Caco-2 (cell line): Measurements from ENCODE around the gene VDR. TPM values are rescaled to one million over a fixed set of nuclear protein-coding genes. Genes with fewer than 3 reads are reported as not detected.

Experiments used
- BruUV-seq: library from RNA; stranded (reverse); fragments of 400-500 nt; replicated peaks from 2 replicates; lab custom pipeline; 2021; lab: Mats Ljungman, UMichigan
- CTCF ChIA-PET: fragments of 300-600 bp; sonication (Branson Sonifier 250); formaldehyde crosslinking; loops from one replicate; lab custom pipeline; 2022; ENCODE audit warnings: antibody characterized with exemption; lab: Charles Lee
- POLR2A ChIA-PET: fragments of 300-600 bp; sonication (Branson Sonifier 250); formaldehyde crosslinking; loops from one replicate; lab custom pipeline; 2022; ENCODE audit warnings: antibody characterized with exemption; lab: Charles Lee
- DNase-seq, 2 experiments: peaks; one replicate each; pipeline versions ENCODE4 v3.0.0 to v3.0.0-alpha.2; 2020 to 2022
- H3K27me3 ChIP-seq: replicated peaks from 2 replicates; pipeline ENCODE4 v1.6.0; 2011; ENCODE audit warnings: low read length; ENCODE audit not compliant: control insufficient read depth, insufficient read depth
- H3K36me3 ChIP-seq: 2 replicates; pipeline ENCODE4 v1.5.1; 2011; ENCODE audit warnings: low read length; ENCODE audit not compliant: control insufficient read depth, insufficient read depth
- H3K4me1 ChIP-seq: fragments of 250-450 bp; sonication (Bioruptor Pico); 2 replicates; pipeline ENCODE4 v1.5.1; 2020; ENCODE audit warnings: mild to moderate bottlenecking
- H3K4me3 ChIP-seq: 2 replicates; pipeline ENCODE4 v1.5.1; 2011; ENCODE audit warnings: low read depth, mild to moderate bottlenecking, control low read depth, low read length
- H3K9me3 ChIP-seq: fragments of 250-450 bp; sonication (Bioruptor Pico); 2 replicates; pipeline ENCODE4 v1.5.1; 2020; ENCODE audit warnings: mild to moderate bottlenecking, moderate library complexity
- H3K27ac Mint-ChIP-seq: one replicate; pipeline ENCODE4 v1.8.0; 2022; ENCODE audit warnings: mixed read lengths; ENCODE audit not compliant: unreplicated experiment
- H3K27me3 Mint-ChIP-seq: one replicate; pipeline ENCODE4 v1.8.0; 2022; ENCODE audit warnings: mixed read lengths; ENCODE audit not compliant: insufficient read depth, unreplicated experiment
- H3K36me3 Mint-ChIP-seq: one replicate; pipeline ENCODE4 v1.8.0; 2022; ENCODE audit warnings: mild to moderate bottlenecking, mixed read lengths; ENCODE audit not compliant: insufficient read depth, unreplicated experiment
- H3K4me1 Mint-ChIP-seq: one replicate; pipeline ENCODE4 v1.8.0; 2022; ENCODE audit warnings: low read depth, mixed read lengths; ENCODE audit not compliant: unreplicated experiment
- H3K4me3 Mint-ChIP-seq: one replicate; pipeline ENCODE4 v1.8.0; 2022; ENCODE audit warnings: mild to moderate bottlenecking, moderate library complexity, mixed read lengths; ENCODE audit not compliant: unreplicated experiment
- H3K9me3 Mint-ChIP-seq: one replicate; pipeline ENCODE4 v1.8.0; 2022; ENCODE audit warnings: mixed read lengths; ENCODE audit not compliant: unreplicated experiment
- CTCF ChIP-seq, 2 experiments: fragments of 200-600 bp in 1 of 2; IDR thresholded peaks; 1 replicate in 1 of 2; 2 replicates in 1 of 2; pipeline versions ENCODE4 v1.5.1 to v1.8.0; 2011 to 2022; ENCODE audit warnings: antibody characterized with exemption in 1 of 2, control low read depth in 1 of 2, inconsistent platforms in 1 of 2, low read depth in 1 of 2, low read length in 1 of 2, mild to moderate bottlenecking in 1 of 2, moderate library complexity in 1 of 2; ENCODE audit not compliant: insufficient read depth in 1 of 2, severe bottlenecking in 1 of 2, unreplicated experiment in 1 of 2
- intact Hi-C: fragments of 100-400 bp; cut with micrococcal nuclease; formaldehyde crosslinking; loops from one replicate; pipeline ENCODE4 v1.10.0; 2022; ENCODE audit not compliant: unreplicated experiment
- total RNA-seq: library from RNA; stranded (reverse); gene quantifications from 2 replicates; pipeline ENCODE4 v1.2.3, GENCODE V29; 2022

Gene VDR
- total RNA-seq, 1 experiment from 2014 or later: 15.4 TPM

- Mint-ChIP-seq H3K36me3 (peaks cover 21% of the 10 kb centered on the region), H3K4me1 (peaks cover 34% of the 10 kb centered on the region), H3K9me3 (no peaks in the 10 kb centered on the region), H3K27ac (peak overlapping the region; percentile 27), H3K27me3 (no peaks in the 10 kb centered on the region), H3K4me3 (no peak overlapping the region)
- H3K4me1 ChIP-seq: peaks cover 27% of the 10 kb centered on the region
- intact Hi-C loops: no loop called here
- ChIA-PET CTCF (interaction anchor here (1.6 kb wide), 1 partner anchor 62 kb away, joined by 11 read pairs; the partner anchor contains the start of gene TMEM106C), POLR2A (no interaction called here)
- H3K9me3 ChIP-seq: no peaks in the 10 kb centered on the region
- BruUV-seq: no TSS peak
- 0 out of 2 replicates have a peak, but pooled peaks cover 1% of the 10 kb centered on the region for H3K36me3 ChIP-seq
- no peak for DNase-seq
- H3K4me3 ChIP-seq: no peak overlapping the region
- no peak for TF ChIP-seq CTCF (IDR thresholded peaks at IDR 0.05; ENCODE audit: insufficient read depth in 1 of 2, low read depth in 1 of 2, low read length in 1 of 2, severe bottlenecking in 1 of 2, unreplicated experiment in 1 of 2)
- H3K27me3 ChIP-seq: no peaks in the 10 kb centered on the region; the same call in 1 of the 2 replicates
Observed at GRCh38 chr12:47901718-47902093, 3.1 kb downstream of the VDR start.

- no peak for DNase-seq
- Mint-ChIP-seq H3K27me3 (no peaks in the 10 kb centered on the region), H3K9me3 (no peaks in the 10 kb centered on the region), H3K27ac (peak overlapping the region; percentile 27), H3K36me3 (peaks cover 19% of the 10 kb centered on the region), H3K4me3 (no peak overlapping the region), H3K4me1 (peaks cover 31% of the 10 kb centered on the region)
- Histone ChIP-seq H3K4me1 (peaks cover 22% of the 10 kb centered on the region), H3K36me3 (0 out of 2 replicates have a peak, but pooled peaks cover 1% of the 10 kb centered on the region), H3K4me3 (no peak overlapping the region), H3K9me3 (no peaks in the 10 kb centered on the region), H3K27me3 (no peaks in the 10 kb centered on the region; the same call in 1 of the 2 replicates)
- intact Hi-C loops: no loop called here
- ChIA-PET CTCF (interaction anchor here (0.6 to 3.2 kb wide), 10 partner anchors 11 to 256 kb away, joined by 3 to 59 read pairs (median 3); partner anchors contain the start of genes ASB8 and TMEM106C), POLR2A (interaction anchor here (0.6 kb wide), 1 partner anchor 62 kb away, joined by 4 read pairs; the partner anchor contains the start of gene TMEM106C)
- TF ChIP-seq CTCF (IDR thresholded peaks at IDR 0.05; ENCODE audit: insufficient read depth in 1 of 2, low read depth in 1 of 2, low read length in 1 of 2, severe bottlenecking in 1 of 2, unreplicated experiment in 1 of 2): no peak
- no TSS peak for BruUV-seq
Observed at GRCh38 chr12:47901063-47901717, 3.6 kb downstream of the VDR start.

GRCh38 chr12:47900131-47901062 lies 4.4 kb downstream of the VDR start:
- H3K4me3 Mint-ChIP-seq: no peak overlapping the region
- CTCF ChIA-PET: interaction anchor here (0.6 to 3.2 kb wide), 16 partner anchors 8 to 999 kb away, joined by 3 to 59 read pairs (median 3); partner anchors contain the start of genes ASB8 and TMEM106C
- Histone ChIP-seq H3K4me1 (peaks cover 16% of the 10 kb centered on the region), H3K27me3 (no peaks in the 10 kb centered on the region; the same call in 1 of the 2 replicates), H3K9me3 (no peaks in the 10 kb centered on the region), H3K36me3 (0 out of 2 replicates have a peak, but pooled peaks cover 1% of the 10 kb centered on the region), H3K4me3 (no peak overlapping the region)
- intact Hi-C loops: loop anchor here (1.0 kb wide), 4 partner anchors 49 to 265 kb away; partner anchors contain the start of gene TMEM106C
- TF ChIP-seq CTCF (IDR thresholded peaks at IDR 0.05; ENCODE audit: insufficient read depth in 1 of 2, low read depth in 1 of 2, low read length in 1 of 2, severe bottlenecking in 1 of 2, unreplicated experiment in 1 of 2): peak; percentile 49 to 79
- POLR2A ChIA-PET: interaction anchor here (0.6 to 1.1 kb wide), 3 partner anchors 49 to 63 kb away, joined by 3 to 4 read pairs (median 3); partner anchors contain the start of gene TMEM106C
- no TSS peak for BruUV-seq
- H3K4me1 Mint-ChIP-seq: peaks cover 26% of the 10 kb centered on the region
- no peaks in the 10 kb centered on the region for H3K9me3 Mint-ChIP-seq
- H3K27ac Mint-ChIP-seq: no peak overlapping the region
- peak; percentile 81 to 85 for DNase-seq
- H3K36me3 Mint-ChIP-seq: peaks cover 12% of the 10 kb centered on the region
- no peaks in the 10 kb centered on the region for H3K27me3 Mint-ChIP-seq
